Measurements from ENCODE around the gene CYP4F3. TPM values are rescaled to one million over a fixed set of nuclear protein-coding genes. Genes with fewer than 3 reads are reported as not detected.

CYP4F3 gene
- total RNA-seq, 1 donor: not detected

Small RNAs within 50 kb of the gene (small RNA-seq; reads per million reads assigned to genes)
- gene AD000091.1: not detected

Other genes with a start within 250 kb of the CYP4F3 start
- 63.9 and 69.5 TPM in 2 replicates for gene AKAP8L, start 221.9 kb upstream of the CYP4F3 start, total RNA-seq
- 8.3 and 9.8 TPM in 2 replicates for gene WIZ, start 190.9 kb upstream of the CYP4F3 start, total RNA-seq
- gene RASAL3, start 176.4 kb upstream of the CYP4F3 start, total RNA-seq: under 0.01 TPM in 2 replicates
- gene PGLYRP2, start 161.4 kb upstream of the CYP4F3 start, total RNA-seq: not detected in 2 replicates
- not detected in 2 replicates for gene CYP4F22, start 132.4 kb upstream of the CYP4F3 start, total RNA-seq
- gene CYP4F8, start 25.7 kb upstream of the CYP4F3 start, total RNA-seq: not detected in 2 replicates
- not detected in 2 replicates for gene CYP4F12, start 32.2 kb downstream of the CYP4F3 start, total RNA-seq
- not detected in 2 replicates for gene OR10H2, start 87.1 kb downstream of the CYP4F3 start, total RNA-seq
- gene OR10H3, start 97.1 kb downstream of the CYP4F3 start, total RNA-seq: not detected in 2 replicates
- gene OR10H5, start 146.8 kb downstream of the CYP4F3 start, total RNA-seq: not detected in 2 replicates
- gene OR10H1, start 174.8 kb downstream of the CYP4F3 start, total RNA-seq: not detected in 2 replicates